Measurements from ENCODE around the gene TAF11L13.

The TAF11L13 gene

DNA sequence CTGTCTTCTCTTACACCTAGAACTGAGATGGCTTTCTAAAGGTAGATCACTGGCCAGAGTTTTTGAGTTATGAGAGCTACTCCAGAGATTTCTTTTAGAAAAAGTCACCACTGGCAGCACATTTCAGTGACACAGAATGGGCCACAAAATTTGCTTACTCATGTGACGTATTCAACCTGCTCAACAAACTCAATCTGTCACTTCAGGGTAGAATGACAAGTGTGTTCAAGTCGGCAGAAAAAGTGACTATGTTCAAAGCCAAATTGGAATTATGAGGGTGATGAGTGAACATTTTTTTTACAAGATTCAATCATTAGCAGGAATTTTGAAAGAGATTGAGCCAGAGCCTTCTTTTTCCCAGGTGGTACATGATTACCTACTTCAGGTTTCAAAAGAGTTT lies 48.8 kb downstream of the TAF11L13 start:
- no peak for DNase-seq
